Fibroblast of peridontal ligament (primary cell): ENCODE data around the gene STRADA.

ENCODE experiments used
- DNase-seq: peaks from one replicate; pipeline ENCODE4 v3.0.0-alpha.2; 2010; ENCODE audit errors: extremely low read depth

STRADA gene

GRCh38 chr17:63741408-63742173 lies at the start of gene STRADA:
Gene STRADA (minus strand): TSS chr17:63741799. CDS start chr17:63728369, 13,430 bp downstream.
- DNase-seq, result peak; percentile 91

- DNase-seq, result no peak
Observed at GRCh38 chr17:63790057-63790456, 48.5 kb upstream of the STRADA start.

- no peak for DNase-seq
Observed at GRCh38 chr17:63786971-63787711, 45.5 kb upstream of the STRADA start.

GRCh38 chr17:63786117-63786516 lies 44.5 kb upstream of the STRADA start:
- no peak for DNase-seq

- peak; percentile 60 for DNase-seq
Observed at GRCh38 chr17:63785556-63785955, 44.0 kb upstream of the STRADA start.

GRCh38 chr17:63783522-63783921 lies 41.9 kb upstream of the STRADA start:
- DNase-seq, result no peak

GRCh38 chr17:63780928-63781327 lies 39.3 kb upstream of the STRADA start:
- no peak for DNase-seq

- peak; percentile 22 for DNase-seq
Observed at GRCh38 chr17:63780507-63780906, 38.9 kb upstream of the STRADA start.

- DNase-seq, result peak; percentile 9
Observed at GRCh38 chr17:63775420-63775819, 33.8 kb upstream of the STRADA start.

GRCh38 chr17:63774969-63775265 lies 33.3 kb upstream of the STRADA start:
- DNase-seq, result peak; percentile 27

- DNase-seq, result peak; percentile 51
Observed at GRCh38 chr17:63774141-63774968, 32.8 kb upstream of the STRADA start, which contains the start of gene DDX42. Gene DDX42 (plus strand): TSS chr17:63774170. CDS start chr17:63787050, 12,880 bp downstream.

GRCh38 chr17:63773272-63774140 lies 31.9 kb upstream of the STRADA start, which contains the start of gene CCDC47:
Gene CCDC47 (minus strand): TSS chr17:63773597. CDS start chr17:63766175, 7,422 bp downstream.
- peak; percentile 99 for DNase-seq

- peak; percentile 48 for DNase-seq
Observed at GRCh38 chr17:63772801-63773271, 31.2 kb upstream of the STRADA start.

- DNase-seq, result no peak
Observed at GRCh38 chr17:63768433-63768832, 26.8 kb upstream of the STRADA start.

- DNase-seq, result no peak
Observed at GRCh38 chr17:63766754-63767153, 25.2 kb upstream of the STRADA start.

- DNase-seq, result no peak
Observed at GRCh38 chr17:63764716-63765115, 23.1 kb upstream of the STRADA start.

GRCh38 chr17:63762161-63763078 lies 20.8 kb upstream of the STRADA start:
- DNase-seq, result no peak

GRCh38 chr17:63760771-63761539 lies 19.4 kb upstream of the STRADA start:
- DNase-seq, result no peak

GRCh38 chr17:63758428-63758827 lies 16.8 kb upstream of the STRADA start:
- DNase-seq, result no peak
